Stimulated activated effector memory CD8-positive, alpha-beta T cell treated with anti-CD3 and anti-CD28 coated beads, Interleukin-12 subunit alpha, Interleukin-12 subunit beta, amount 100 ng/mL, for 72 hours (primary cell): ENCODE results near the gene TEK.
"Not testable (repeated sequence)": the region's sequence is repeated elsewhere in the genome, so short reads cannot be mapped to it uniquely, and the experiment has no call there.

Experiments used
- ATAC-seq: fragments of 150-1000 bp; cut with Tn5 transposase; 2 replicates; pipeline ENCODE4 v1.10.0; 2021
- DNase-seq, 2 donors: peaks; one replicate each; pipeline ENCODE4 v3.0.0; 2021 to 2022; ENCODE audit warnings: low spot score in 2 of 2
- H3K27ac Mint-ChIP-seq: one replicate; pipeline ENCODE4 v1.8.0; 2022; ENCODE audit warnings: mild to moderate bottlenecking, mixed read lengths
- H3K36me3 Mint-ChIP-seq: one replicate; pipeline ENCODE4 v1.8.0; 2022; ENCODE audit warnings: mild to moderate bottlenecking, mixed read lengths
- H3K4me1 Mint-ChIP-seq: one replicate; pipeline ENCODE4 v1.8.0; 2022; ENCODE audit warnings: mixed read lengths
- H3K4me3 Mint-ChIP-seq: one replicate; pipeline ENCODE4 v1.8.0; 2022; ENCODE audit warnings: mild to moderate bottlenecking, mixed read lengths
- H3K9me3 Mint-ChIP-seq: one replicate; pipeline ENCODE4 v1.8.0; 2022; ENCODE audit warnings: mixed read lengths

The TEK gene

GRCh38 chr9:27108981-27109541 is at the start of gene TEK:
TSS of gene TEK (plus strand) at chr9:27109225. CDS start at chr9:27109591, 366 bp downstream.
- Mint-ChIP-seq H3K4me1 (no peaks in the 10 kb centered on the region), H3K9me3 (no peaks in the 10 kb centered on the region), H3K27ac (no peak within 1 kb of the TSS), H3K36me3 (no peaks in the 10 kb centered on the region), H3K4me3 (no peak within 1 kb of the TSS)
- ATAC-seq (no peak), DNase-seq (no peak)

GRCh38 chr9:27059412-27059811 is 49.6 kb upstream of the TEK start:
- Mint-ChIP-seq H3K4me1 (no peaks in the 10 kb centered on the region), H3K9me3 (no peaks in the 10 kb centered on the region), H3K4me3 (no peak overlapping the region), H3K36me3 (no peaks in the 10 kb centered on the region), H3K27ac (no peak overlapping the region)
- DNase-seq = no peak
- no peak for ATAC-seq

GRCh38 chr9:27059907-27060306 is 49.1 kb upstream of the TEK start:
- H3K4me3 Mint-ChIP-seq = no peak overlapping the region
- no peaks in the 10 kb centered on the region for H3K4me1 Mint-ChIP-seq
- H3K27ac Mint-ChIP-seq = no peak overlapping the region
- DNase-seq (no peak), ATAC-seq (no peak)
- no peaks in the 10 kb centered on the region for H3K9me3 Mint-ChIP-seq
- no peaks in the 10 kb centered on the region for H3K36me3 Mint-ChIP-seq

GRCh38 chr9:27065288-27065687 is 43.7 kb upstream of the TEK start:
- ATAC-seq = no peak
- Mint-ChIP-seq H3K27ac (no peak overlapping the region), H3K9me3 (no peaks in the 10 kb centered on the region), H3K36me3 (no peaks in the 10 kb centered on the region), H3K4me3 (no peak overlapping the region), H3K4me1 (no peaks in the 10 kb centered on the region)
- DNase-seq = no peak

- no peak for DNase-seq
- H3K9me3 Mint-ChIP-seq = no peaks in the 10 kb centered on the region
- H3K27ac Mint-ChIP-seq = no peak overlapping the region
- ATAC-seq = no peak
- no peaks in the 10 kb centered on the region for H3K36me3 Mint-ChIP-seq
- no peaks in the 10 kb centered on the region for H3K4me1 Mint-ChIP-seq
- no peak overlapping the region for H3K4me3 Mint-ChIP-seq
Measured at GRCh38 chr9:27073841-27074728, 34.9 kb upstream of the TEK start.

- H3K27ac Mint-ChIP-seq = no peak overlapping the region
- H3K4me1 Mint-ChIP-seq = no peaks in the 10 kb centered on the region
- ATAC-seq (no peak), DNase-seq (no peak)
- H3K36me3 Mint-ChIP-seq = no peaks in the 10 kb centered on the region
- H3K4me3 Mint-ChIP-seq = no peak overlapping the region
- H3K9me3 Mint-ChIP-seq = no peaks in the 10 kb centered on the region
Measured at GRCh38 chr9:27078685-27079084, 30.3 kb upstream of the TEK start.

GRCh38 chr9:27085456-27085855 is 23.6 kb upstream of the TEK start:
- H3K9me3 Mint-ChIP-seq = no peaks in the 10 kb centered on the region

GRCh38 chr9:27086818-27087680 is 22.0 kb upstream of the TEK start:
- Mint-ChIP-seq H3K9me3 (no peaks in the 10 kb centered on the region), H3K4me1 (no peaks in the 10 kb centered on the region), H3K4me3 (no peak overlapping the region), H3K36me3 (no peaks in the 10 kb centered on the region), H3K27ac (no peak overlapping the region)
- no peak for ATAC-seq
- DNase-seq = no peak

More at GRCh38 chr9:27085456-27085855, 23.6 kb upstream of the TEK start:
- Mint-ChIP-seq H3K27ac (no peak overlapping the region), H3K4me3 (no peak overlapping the region), H3K36me3 (no peaks in the 10 kb centered on the region), H3K4me1 (no peaks in the 10 kb centered on the region)
- no peak for DNase-seq
- ATAC-seq = no peak

- no peak for DNase-seq
- no peak overlapping the region for H3K4me3 Mint-ChIP-seq
- no peak overlapping the region for H3K27ac Mint-ChIP-seq
- H3K36me3 Mint-ChIP-seq = no peaks in the 10 kb centered on the region
- no peaks in the 10 kb centered on the region for H3K4me1 Mint-ChIP-seq
- no peaks in the 10 kb centered on the region for H3K9me3 Mint-ChIP-seq
- no peak for ATAC-seq
Measured at GRCh38 chr9:27088981-27089380, 20.0 kb upstream of the TEK start.

GRCh38 chr9:27089706-27090105 is 19.3 kb upstream of the TEK start:
- Mint-ChIP-seq H3K36me3 (no peaks in the 10 kb centered on the region), H3K27ac (no peak overlapping the region), H3K4me1 (no peaks in the 10 kb centered on the region), H3K9me3 (no peaks in the 10 kb centered on the region), H3K4me3 (no peak overlapping the region)
- DNase-seq (no peak), ATAC-seq (no peak)

GRCh38 chr9:27090231-27090630 is 18.8 kb upstream of the TEK start:
- H3K4me3 Mint-ChIP-seq = no peak overlapping the region
- DNase-seq (no peak), ATAC-seq (no peak)
- no peak overlapping the region for H3K27ac Mint-ChIP-seq
- no peaks in the 10 kb centered on the region for H3K36me3 Mint-ChIP-seq
- no peaks in the 10 kb centered on the region for H3K9me3 Mint-ChIP-seq
- H3K4me1 Mint-ChIP-seq = no peaks in the 10 kb centered on the region

GRCh38 chr9:27090711-27091110 is 18.3 kb upstream of the TEK start:
- no peaks in the 10 kb centered on the region for H3K36me3 Mint-ChIP-seq
- no peak overlapping the region for H3K27ac Mint-ChIP-seq
- no peaks in the 10 kb centered on the region for H3K4me1 Mint-ChIP-seq
- DNase-seq (no peak), ATAC-seq (no peak)
- H3K9me3 Mint-ChIP-seq = no peaks in the 10 kb centered on the region
- H3K4me3 Mint-ChIP-seq = no peak overlapping the region

- not testable (repeated sequence) for H3K9me3 Mint-ChIP-seq, DNase-seq, H3K36me3 Mint-ChIP-seq, ATAC-seq, H3K4me3 Mint-ChIP-seq, H3K27ac Mint-ChIP-seq, H3K4me1 Mint-ChIP-seq
Measured at GRCh38 chr9:27092496-27092895, 16.5 kb upstream of the TEK start.

- H3K27ac Mint-ChIP-seq, H3K4me3 Mint-ChIP-seq, H3K4me1 Mint-ChIP-seq, H3K36me3 Mint-ChIP-seq, DNase-seq, ATAC-seq, H3K9me3 Mint-ChIP-seq: not testable (repeated sequence)
Measured at GRCh38 chr9:27093384-27094067, 15.5 kb upstream of the TEK start.

GRCh38 chr9:27094640-27095298 is 14.3 kb upstream of the TEK start:
- no peaks in the 10 kb centered on the region for H3K36me3 Mint-ChIP-seq
- DNase-seq (no peak), ATAC-seq (no peak)
- no peaks in the 10 kb centered on the region for H3K9me3 Mint-ChIP-seq
- H3K4me3 Mint-ChIP-seq = no peak overlapping the region
- no peak overlapping the region for H3K27ac Mint-ChIP-seq
- no peaks in the 10 kb centered on the region for H3K4me1 Mint-ChIP-seq
